DND-41 (cell line): ENCODE measurements around the gene UNC13B.

Experiments
- ATAC-seq: fragments of 200-7000 bp; cut with Tn5 transposase; 3 replicates; pipeline ENCODE4 v1.9.1; 2021; ENCODE audit warnings: low read depth; ENCODE audit not compliant: insufficient read depth
- DNase-seq: peaks from one replicate; pipeline ENCODE4 v3.0.0-alpha.2; 2020
- H2AFZ ChIP-seq: 2 replicates; pipeline ENCODE4 v1.6.0; 2012; ENCODE audit warnings: low read depth, low read length
- H3K27ac ChIP-seq: 2 replicates; pipeline ENCODE4 v1.5.1; 2012; ENCODE audit warnings: low read length, inconsistent platforms
- H3K27me3 ChIP-seq: fragments of 200-600 bp; sonication (generic); 2 replicates; pipeline ENCODE4 v1.6.0; 2012; ENCODE audit warnings: low read length, mild to moderate bottlenecking, inconsistent platforms; ENCODE audit not compliant: insufficient read depth, poor library complexity
- H3K36me3 ChIP-seq: 2 replicates; pipeline ENCODE4 v1.5.1; 2012; ENCODE audit warnings: low read length, inconsistent platforms; ENCODE audit not compliant: insufficient read depth
- H3K4me1 ChIP-seq: 2 replicates; pipeline ENCODE4 v1.5.1; 2012; ENCODE audit warnings: mild to moderate bottlenecking, low read length; ENCODE audit not compliant: insufficient read depth
- H3K4me2 ChIP-seq: 2 replicates; pipeline ENCODE4 v1.6.0; 2012; ENCODE audit warnings: mild to moderate bottlenecking, moderate library complexity, low read length, inconsistent platforms; ENCODE audit not compliant: insufficient read depth
- H3K4me3 ChIP-seq, 2 experiments: fragments of 200-600 bp in 1 of 2; shearing (Covaris generic) in 1 of 2; 2 replicates each; pipeline ENCODE4 v1.5.1; 2012 to 2016; ENCODE audit warnings: inconsistent platforms in 2 of 2, low read length in 2 of 2, mild to moderate bottlenecking in 2 of 2, low read depth in 1 of 2, moderate library complexity in 1 of 2
- H3K79me2 ChIP-seq: 2 replicates; pipeline ENCODE4 v1.6.0; 2012; ENCODE audit warnings: low read length, inconsistent platforms; ENCODE audit not compliant: insufficient read depth
- H3K9ac ChIP-seq: 2 replicates; pipeline ENCODE4 v1.6.0; 2012; ENCODE audit warnings: low read depth, mild to moderate bottlenecking, inconsistent platforms, low read length, moderate library complexity
- H3K9me3 ChIP-seq: 2 replicates; pipeline ENCODE4 v1.5.1; 2012; ENCODE audit warnings: low read length, moderate library complexity, mild to moderate bottlenecking, inconsistent platforms; ENCODE audit not compliant: insufficient read depth, severe bottlenecking
- H4K20me1 ChIP-seq: 2 replicates; pipeline ENCODE4 v1.6.0; 2012; ENCODE audit warnings: low read length; ENCODE audit not compliant: insufficient read depth
- CTCF ChIP-seq: IDR thresholded peaks from 2 replicates; pipeline ENCODE4 v1.5.1; 2012; ENCODE audit warnings: borderline replicate concordance, low read length, moderate library complexity, mild to moderate bottlenecking; ENCODE audit not compliant: poor library complexity, severe bottlenecking; ENCODE audit errors: extremely low read depth
- EZH2 ChIP-seq: IDR thresholded peaks from 3 replicates; pipeline ENCODE4 v1.6.1; 2012; ENCODE audit warnings: borderline replicate concordance, low read depth, mild to moderate bottlenecking, moderate library complexity, low read length, inconsistent platforms; ENCODE audit not compliant: severe bottlenecking

The UNC13B gene

DNA sequence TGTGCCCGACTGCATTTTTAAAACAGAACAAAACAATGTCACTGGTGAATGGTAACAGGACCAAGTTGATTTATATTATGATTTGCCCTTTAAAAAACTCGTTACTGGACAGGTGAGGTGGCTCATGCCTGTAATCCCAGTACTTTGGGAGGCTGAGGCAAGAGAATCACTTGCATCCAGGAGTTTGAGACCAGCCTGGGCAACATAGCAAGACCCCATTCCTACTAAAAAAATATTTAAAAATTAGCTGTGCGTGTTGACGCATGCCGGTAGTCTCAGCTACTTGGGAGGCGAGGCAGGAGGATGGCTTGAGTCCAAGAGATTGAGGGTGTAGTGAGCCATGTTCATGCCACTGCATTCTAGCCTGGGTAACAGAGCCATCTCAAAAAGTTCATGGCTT, 7.2 kb downstream of the UNC13B start:
- Histone ChIP-seq H3K9me3 (no peaks in the 10 kb centered on the region), H2AFZ (no peak overlapping the region), H3K4me2 (no peak overlapping the region), H3K27me3 (no peaks in the 10 kb centered on the region), H3K4me3 (no peak overlapping the region), H3K79me2 (no peaks in the 10 kb centered on the region), H3K27ac (no peak overlapping the region), H3K36me3 (no peaks in the 10 kb centered on the region), H4K20me1 (no peaks in the 10 kb centered on the region), H3K4me1 (no peaks in the 10 kb centered on the region), H3K9ac (no peak overlapping the region)
- ATAC-seq, result no peak
- DNase-seq, result no peak
- no peak for TF ChIP-seq EZH2
- TF ChIP-seq CTCF, result no peak

DNA sequence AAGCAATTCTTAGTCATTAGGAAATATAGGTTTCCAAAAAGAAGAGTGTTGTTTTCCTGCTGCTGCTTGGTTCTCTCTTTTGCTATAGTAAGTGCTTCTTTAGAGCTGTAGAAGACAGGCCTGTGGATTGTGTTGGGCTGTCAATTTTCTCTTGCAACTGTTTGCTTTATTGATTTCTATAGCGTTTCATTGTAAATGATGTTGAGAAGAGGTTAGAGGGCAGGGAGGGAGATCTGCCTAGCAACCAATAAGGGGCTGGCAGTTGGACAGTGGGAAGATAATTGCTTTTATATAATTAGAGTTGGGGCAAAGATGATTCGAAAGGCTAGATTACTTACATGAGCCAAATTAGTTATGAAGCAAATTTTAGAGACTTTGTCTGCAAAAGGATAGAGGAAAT, 11.1 kb downstream of the UNC13B start:
- Histone ChIP-seq H3K27me3 (no peaks in the 10 kb centered on the region), H3K36me3 (no peaks in the 10 kb centered on the region), H3K4me2 (no peak overlapping the region), H3K9ac (no peak overlapping the region), H3K4me3 (no peak overlapping the region), H3K27ac (no peak overlapping the region), H2AFZ (no peak overlapping the region), H3K79me2 (no peaks in the 10 kb centered on the region), H3K4me1 (no peaks in the 10 kb centered on the region), H4K20me1 (no peaks in the 10 kb centered on the region), H3K9me3 (no peaks in the 10 kb centered on the region)
- no peak for TF ChIP-seq CTCF
- no peak for TF ChIP-seq EZH2
- DNase-seq (no peak), ATAC-seq (no peak)

- ATAC-seq, result no peak
- Histone ChIP-seq H3K9me3 (no peaks in the 10 kb centered on the region), H3K79me2 (no peaks in the 10 kb centered on the region), H3K4me1 (no peaks in the 10 kb centered on the region), H3K4me3 (no peak overlapping the region), H3K9ac (no peak overlapping the region), H4K20me1 (no peaks in the 10 kb centered on the region), H2AFZ (no peak overlapping the region), H3K27me3 (no peaks in the 10 kb centered on the region), H3K27ac (no peak overlapping the region), H3K4me2 (no peak overlapping the region), H3K36me3 (no peaks in the 10 kb centered on the region)
- no peak for DNase-seq
- TF ChIP-seq CTCF (no peak), EZH2 (no peak)
Measured at GRCh38 chr9:35177520-35177919, 15.7 kb downstream of the UNC13B start.
